Fibroblast of lung (primary cell): ENCODE measurements around the gene TMEM258.

ENCODE experiments used
- CTCF ChIP-seq, 2 donors: IDR thresholded peaks in 1 of 2; conservative IDR thresholded peaks in 1 of 2; 1 replicate in 1 of 2; 2 replicates in 1 of 2; pipeline ENCODE4 v1.5.1; 2011 to 2012; ENCODE audit warnings: low read length in 2 of 2, control low read depth in 1 of 2, inconsistent platforms in 1 of 2, low read depth in 1 of 2, mild to moderate bottlenecking in 1 of 2
- EZH2 ChIP-seq: IDR thresholded peaks from 2 replicates; pipeline ENCODE4 v1.5.1; 2012; ENCODE audit warnings: low read length, control low read depth, mild to moderate bottlenecking; ENCODE audit errors: missing control alignments

- TF ChIP-seq CTCF (conservative IDR thresholded peaks at IDR 0.05 in 1 of 2, IDR thresholded peaks at IDR 0.05 in 1 of 2; ENCODE audit: low read depth in 1 of 2, low read length in 2 of 2) = no peak
- TF ChIP-seq EZH2 = no peak
Observed at GRCh38 chr11:61840371-61840770, 48.0 kb upstream of the TMEM258 start.
